ENCODE results near the gene SEPTIN12. TPM values are rescaled to one million over a fixed set of nuclear protein-coding genes. Genes with fewer than 3 reads are reported as not detected.

The SEPTIN12 gene
- polyA plus RNA-seq, 1 experiment = not detected

GRCh38 chr16:4760221-4760910, 27.8 kb downstream of the SEPTIN12 start:
- Histone ChIP-seq H3K27me3 (ENCODE audit: control insufficient read depth, insufficient read depth, low read length) (no peaks in the 10 kb centered on the region), H3K4me3 (ENCODE audit: low read depth, low read length) (no peak overlapping the region), H3K36me3 (ENCODE audit: control insufficient read depth, insufficient read depth, low read length) (peaks cover 37% of the 10 kb centered on the region)
- no peak for TF ChIP-seq CTCF (IDR thresholded peaks at IDR 0.05; ENCODE audit: insufficient read depth, low read depth, low read length)
- POLR2A ChIA-PET = no interaction called here
- no peak for DNase-seq (ENCODE audit: low read depth)
- CTCF ChIA-PET = no interaction called here

GRCh38 chr16:4755687-4756086, 32.5 kb downstream of the SEPTIN12 start:
- no peak overlapping the region for H3K4me3 ChIP-seq (ENCODE audit: low read depth, low read length)
- no peaks in the 10 kb centered on the region for H3K27me3 ChIP-seq (ENCODE audit: control insufficient read depth, insufficient read depth, low read length)
- TF ChIP-seq CTCF (IDR thresholded peaks at IDR 0.05; ENCODE audit: insufficient read depth, low read depth, low read length) = no peak
- peaks cover 40% of the 10 kb centered on the region for H3K36me3 ChIP-seq (ENCODE audit: control insufficient read depth, insufficient read depth, low read length)
- POLR2A ChIA-PET = no interaction called here
- no peak for DNase-seq (ENCODE audit: low read depth)
- CTCF ChIA-PET = no interaction called here

- H3K4me3 ChIP-seq (ENCODE audit: low read depth, low read length) = no peak overlapping the region
- no peak for DNase-seq (ENCODE audit: low read depth)
- TF ChIP-seq CTCF (IDR thresholded peaks at IDR 0.05; ENCODE audit: insufficient read depth, low read depth, low read length) = no peak
- H3K36me3 ChIP-seq (ENCODE audit: control insufficient read depth, insufficient read depth, low read length) = peaks cover 33% of the 10 kb centered on the region
- no peaks in the 10 kb centered on the region for H3K27me3 ChIP-seq (ENCODE audit: control insufficient read depth, insufficient read depth, low read length)
- ChIA-PET POLR2A (no interaction called here), CTCF (no interaction called here)
Observed at GRCh38 chr16:4754865-4755264, 33.3 kb downstream of the SEPTIN12 start.

GRCh38 chr16:4753227-4753626, 34.9 kb downstream of the SEPTIN12 start:
- DNase-seq (ENCODE audit: low read depth) = no peak
- peaks cover 28% of the 10 kb centered on the region for H3K36me3 ChIP-seq (ENCODE audit: control insufficient read depth, insufficient read depth, low read length)
- CTCF ChIA-PET = no interaction called here
- no peak for TF ChIP-seq CTCF (IDR thresholded peaks at IDR 0.05; ENCODE audit: insufficient read depth, low read depth, low read length)
- POLR2A ChIA-PET = no interaction called here
- H3K27me3 ChIP-seq (ENCODE audit: control insufficient read depth, insufficient read depth, low read length) = no peaks in the 10 kb centered on the region
- no peak overlapping the region for H3K4me3 ChIP-seq (ENCODE audit: low read depth, low read length)

GRCh38 chr16:4752351-4753100, 35.6 kb downstream of the SEPTIN12 start:
- peaks cover 27% of the 10 kb centered on the region for H3K36me3 ChIP-seq (ENCODE audit: control insufficient read depth, insufficient read depth, low read length)
- H3K4me3 ChIP-seq (ENCODE audit: low read depth, low read length) = no peak overlapping the region
- CTCF ChIA-PET = no interaction called here
- TF ChIP-seq CTCF (IDR thresholded peaks at IDR 0.05; ENCODE audit: insufficient read depth, low read depth, low read length) = no peak
- no peak for DNase-seq (ENCODE audit: low read depth)
- POLR2A ChIA-PET = no interaction called here
- H3K27me3 ChIP-seq (ENCODE audit: control insufficient read depth, insufficient read depth, low read length) = no peaks in the 10 kb centered on the region

Data from BJ (cell line).